Suppressor macrophage treated with lipopolysaccharide for 4 hours (primary cell): ENCODE data around the gene JMY.
A peak's percentile ranks its signal among the peaks of the same experiment; 100 is the strongest.

ENCODE experiments used
- DNase-seq: peaks from one replicate; pipeline ENCODE4 v3.0.0-alpha.2; 2020

JMY gene, protein sequence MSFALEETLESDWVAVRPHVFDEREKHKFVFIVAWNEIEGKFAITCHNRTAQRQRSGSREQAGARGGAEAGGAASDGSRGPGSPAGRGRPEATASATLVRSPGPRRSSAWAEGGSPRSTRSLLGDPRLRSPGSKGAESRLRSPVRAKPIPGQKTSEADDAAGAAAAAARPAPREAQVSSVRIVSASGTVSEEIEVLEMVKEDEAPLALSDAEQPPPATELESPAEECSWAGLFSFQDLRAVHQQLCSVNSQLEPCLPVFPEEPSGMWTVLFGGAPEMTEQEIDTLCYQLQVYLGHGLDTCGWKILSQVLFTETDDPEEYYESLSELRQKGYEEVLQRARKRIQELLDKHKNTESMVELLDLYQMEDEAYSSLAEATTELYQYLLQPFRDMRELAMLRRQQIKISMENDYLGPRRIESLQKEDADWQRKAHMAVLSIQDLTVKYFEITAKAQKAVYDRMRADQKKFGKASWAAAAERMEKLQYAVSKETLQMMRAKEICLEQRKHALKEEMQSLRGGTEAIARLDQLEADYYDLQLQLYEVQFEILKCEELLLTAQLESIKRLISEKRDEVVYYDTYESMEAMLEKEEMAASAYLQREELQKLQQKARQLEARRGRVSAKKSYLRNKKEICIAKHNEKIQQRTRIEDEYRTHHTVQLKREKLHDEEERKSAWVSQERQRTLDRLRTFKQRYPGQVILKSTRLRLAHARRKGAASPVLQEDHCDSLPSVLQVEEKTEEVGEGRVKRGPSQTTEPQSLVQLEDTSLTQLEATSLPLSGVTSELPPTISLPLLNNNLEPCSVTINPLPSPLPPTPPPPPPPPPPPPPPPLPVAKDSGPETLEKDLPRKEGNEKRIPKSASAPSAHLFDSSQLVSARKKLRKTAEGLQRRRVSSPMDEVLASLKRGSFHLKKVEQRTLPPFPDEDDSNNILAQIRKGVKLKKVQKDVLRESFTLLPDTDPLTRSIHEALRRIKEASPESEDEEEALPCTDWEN

DNA sequence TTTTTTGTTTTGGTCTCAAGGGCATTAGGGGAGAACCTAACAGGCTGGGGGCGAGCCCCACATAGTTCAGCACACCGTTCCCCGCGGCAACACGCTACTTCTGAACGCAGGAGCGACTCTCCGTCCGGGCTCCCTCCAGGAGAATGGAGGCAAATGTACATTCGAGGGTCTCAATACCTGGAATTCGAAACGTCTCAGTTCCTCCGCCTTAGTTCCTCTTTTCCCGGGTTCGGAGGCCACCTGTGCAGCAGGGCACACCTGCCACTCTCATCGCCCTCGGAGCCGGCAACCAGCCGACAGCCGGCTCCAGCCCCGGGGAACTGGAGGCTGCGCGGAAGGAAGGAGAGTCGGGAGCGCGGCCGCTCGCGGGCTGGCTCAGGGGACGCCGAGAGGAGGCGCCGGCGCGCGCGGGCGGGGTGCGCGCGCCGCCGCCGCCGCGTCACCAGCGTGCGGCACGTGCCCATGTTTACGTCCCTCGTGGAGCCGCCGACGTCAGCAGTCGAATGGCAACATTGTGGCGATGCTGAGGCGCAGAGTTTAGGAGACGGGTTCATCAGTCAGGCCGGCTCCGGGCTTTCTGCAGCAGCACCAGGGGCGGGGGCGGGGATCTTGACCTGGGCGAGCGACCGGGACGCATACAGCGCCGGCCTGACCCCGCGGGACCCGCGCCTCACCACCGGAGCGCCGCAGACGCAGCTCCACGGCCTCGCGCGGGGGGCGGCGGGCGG, at the start of gene JMY:
TSS of gene JMY (plus strand) at position 498 of the 728 bp plus-strand sequence. CDS start 520 bp downstream, outside the sequence.
- DNase-seq: peak; percentile 90

GRCh38 chr5:79186455-79186854, 49.5 kb upstream of the JMY start:
- DNase-seq: no peak

DNA sequence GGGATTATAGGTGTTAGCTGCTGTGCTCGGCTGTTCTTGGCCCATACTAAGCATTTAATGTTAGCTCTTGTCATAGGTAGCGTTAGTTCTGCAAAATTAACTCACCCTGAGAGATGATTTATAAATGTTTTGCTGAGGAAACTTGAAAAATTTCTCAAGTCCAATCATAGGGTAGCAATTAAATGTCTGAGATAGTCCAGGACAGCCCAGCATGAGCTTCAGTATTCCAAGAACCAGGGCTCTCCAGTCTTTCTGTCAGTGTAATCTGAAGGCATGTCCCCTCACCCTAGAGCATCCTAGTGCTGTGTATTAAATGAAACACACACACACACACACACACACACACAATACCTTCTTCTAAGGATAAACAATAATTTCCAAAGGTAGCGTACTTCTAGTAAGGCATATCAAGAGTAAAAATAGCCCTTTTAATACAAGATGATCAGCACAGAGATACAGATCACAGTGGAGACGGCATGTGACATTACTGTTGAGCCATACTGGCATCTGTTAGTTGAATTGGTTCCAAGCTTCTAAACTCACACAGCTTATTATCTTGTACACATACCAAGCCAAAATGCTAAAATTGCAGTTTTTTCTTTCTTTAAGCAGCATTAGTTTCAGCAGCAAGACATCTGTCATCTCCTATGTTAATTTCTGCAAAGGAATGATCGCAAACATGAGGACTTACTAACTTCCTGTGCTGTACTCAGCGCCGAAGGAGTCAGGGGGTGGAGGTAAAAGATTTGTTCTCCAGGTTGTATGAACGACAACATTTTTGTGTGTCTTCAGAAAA, 46.3 kb upstream of the JMY start:
- DNase-seq: no peak

- no peak for DNase-seq
These were observed 45.7 kb upstream of the JMY start for GRCh38 chr5:79190235-79190529.

DNA sequence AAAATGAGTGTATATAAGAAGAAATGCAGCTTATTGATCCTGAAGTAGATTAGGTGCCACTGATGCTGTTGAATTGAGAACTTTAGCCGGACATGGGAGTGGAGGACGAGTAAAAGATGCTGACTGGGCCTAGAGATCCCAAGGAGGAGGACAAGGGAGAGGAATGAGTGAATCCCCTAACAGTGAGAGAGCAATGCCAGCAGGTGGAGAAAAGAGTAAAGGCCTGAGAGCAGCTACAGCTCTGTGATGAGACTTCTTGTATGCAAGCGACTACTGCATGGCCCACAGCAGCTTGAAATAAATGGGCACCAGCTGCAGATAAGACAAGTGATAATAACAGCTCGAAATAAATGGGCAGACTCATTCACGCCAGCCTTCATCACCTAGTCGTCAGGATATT, 44.5 kb upstream of the JMY start:
- no peak for DNase-seq

DNA sequence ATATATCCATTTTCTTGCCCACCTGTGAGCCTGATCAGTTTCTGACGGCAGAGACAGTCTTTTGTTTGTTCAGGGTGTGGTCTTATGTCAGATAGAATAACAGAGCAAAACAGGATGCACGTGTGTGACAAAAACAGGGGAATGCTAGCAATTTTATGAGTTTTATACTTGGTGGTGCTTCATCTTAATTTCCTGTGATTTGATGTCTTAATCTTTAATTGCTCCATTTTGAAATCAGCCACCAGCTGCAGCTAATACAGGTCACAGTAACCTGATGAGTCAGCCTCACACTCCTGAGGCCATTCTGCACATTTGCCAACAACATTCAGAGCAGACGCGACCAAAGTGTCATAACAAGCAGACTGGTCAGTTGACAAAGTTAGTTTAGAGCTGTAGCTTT, 42.3 kb upstream of the JMY start:
- DNase-seq: no peak

GRCh38 chr5:79200573-79201183, 35.3 kb upstream of the JMY start:
- peak; percentile 14 for DNase-seq

- DNase-seq: no peak
These were observed 34.7 kb upstream of the JMY start for GRCh38 chr5:79201206-79201605.

GRCh38 chr5:79202076-79202475, 33.9 kb upstream of the JMY start:
- DNase-seq: no peak

GRCh38 chr5:79205965-79206364, 30.0 kb upstream of the JMY start:
- no peak for DNase-seq

DNA sequence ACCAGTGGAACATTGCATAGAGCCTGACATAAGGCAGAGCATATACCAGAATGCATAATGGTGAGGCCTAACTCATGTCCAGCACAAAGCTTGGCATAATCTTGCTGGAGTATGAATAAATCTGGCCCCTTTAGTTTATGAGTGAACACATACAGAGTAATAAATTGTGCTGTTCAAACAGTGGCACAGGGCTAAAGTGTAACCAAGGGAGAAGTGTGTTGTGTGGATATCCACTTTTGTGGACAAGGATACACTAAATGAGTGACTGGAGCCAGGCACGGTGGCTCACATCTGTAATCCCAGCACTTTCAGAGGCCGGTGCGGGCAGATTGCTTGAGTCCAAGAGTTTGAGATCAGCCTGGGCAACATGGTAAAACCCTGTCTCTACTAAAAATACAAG, 29.4 kb upstream of the JMY start:
- no peak for DNase-seq

- no peak for DNase-seq
These were observed 26.4 kb upstream of the JMY start for GRCh38 chr5:79209505-79209904.

DNA sequence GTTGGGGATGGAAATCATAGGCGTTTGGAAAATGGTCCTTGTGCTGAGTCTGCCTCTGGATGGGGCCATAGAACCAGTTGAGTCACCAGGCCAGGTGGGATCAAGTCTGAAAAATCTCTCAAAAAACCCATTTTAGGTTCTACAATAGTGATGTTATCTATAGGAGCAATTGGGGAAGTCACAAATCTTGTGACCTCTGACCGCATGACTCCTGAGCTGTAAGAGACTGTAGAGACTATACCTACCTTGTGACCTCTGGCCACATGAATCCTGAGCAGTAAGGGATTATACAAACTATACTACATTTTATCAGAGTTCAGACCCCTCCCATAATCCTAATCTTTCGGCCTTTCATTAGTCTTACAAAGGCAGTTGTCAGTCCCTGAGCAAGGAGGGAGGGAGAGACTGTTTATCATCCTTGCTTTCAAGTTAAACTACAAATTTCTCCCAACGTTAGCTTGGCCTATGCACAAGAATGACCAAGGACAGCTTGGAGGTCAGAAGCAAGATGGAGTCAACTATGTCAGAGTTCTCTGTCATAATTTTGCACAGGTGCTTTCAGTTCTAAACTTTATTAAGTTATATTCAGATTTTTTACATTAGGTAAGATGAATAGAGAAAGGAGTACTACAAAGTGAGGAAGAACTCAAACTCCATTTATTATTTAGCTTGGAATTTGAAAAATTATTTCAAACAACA, 11.5 kb upstream of the JMY start:
- DNase-seq: no peak

GRCh38 chr5:79225026-79225425, 10.9 kb upstream of the JMY start:
- DNase-seq: no peak

- DNase-seq: no peak
These were observed 10.5 kb upstream of the JMY start for GRCh38 chr5:79225441-79225840.

DNA sequence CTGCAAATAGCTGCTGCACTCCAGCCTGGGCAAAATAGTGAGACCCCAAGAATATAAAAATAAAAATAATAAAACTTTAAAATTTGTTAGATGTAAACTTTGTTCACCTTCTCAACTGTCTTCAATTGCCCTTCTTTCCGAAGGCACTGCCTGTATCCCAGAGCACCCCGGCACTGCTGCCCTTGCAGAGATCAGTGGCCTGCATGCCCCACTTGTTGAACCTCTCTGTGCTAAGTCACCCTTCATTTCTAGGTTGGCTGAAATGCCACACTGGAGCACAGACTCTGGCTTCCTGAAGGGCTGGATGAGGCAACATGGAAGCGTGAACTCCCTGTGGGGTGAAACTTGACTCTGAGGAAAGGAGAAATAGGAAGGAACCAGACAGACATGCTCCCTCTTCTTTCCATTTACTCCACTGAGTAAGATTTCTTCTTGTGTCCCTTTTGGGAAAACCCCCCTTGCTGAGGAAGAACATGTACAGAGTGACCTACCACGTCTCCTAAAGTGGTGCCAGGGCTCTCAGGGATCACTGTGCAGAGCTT, 8.4 kb upstream of the JMY start:
- DNase-seq: peak; percentile 14

GRCh38 chr5:79229357-79230174, 6.4 kb upstream of the JMY start:
- DNase-seq: peak; percentile 9

- peak; percentile 58 for DNase-seq
These were observed 684 bp upstream of the JMY start for GRCh38 chr5:79235261-79235633.

GRCh38 chr5:79236362-79236969, 535 bp downstream of the JMY start:
- peak; percentile 46 for DNase-seq
